LNCaP clone FGC (cell line): Measurements from ENCODE around the gene PRKN.

Experiments
- DNase-seq: peaks from one replicate; pipeline ENCODE4 v3.0.0-alpha.2; 2011; ENCODE audit warnings: low read depth
- H3K4me3 ChIP-seq: 2 replicates; pipeline ENCODE4 v1.5.1; 2011; ENCODE audit warnings: mild to moderate bottlenecking, low read depth, low read length, control low read depth
- CTCF ChIP-seq: IDR thresholded peaks from 2 replicates; pipeline ENCODE4 v1.5.1; 2012; ENCODE audit warnings: mild to moderate bottlenecking; ENCODE audit not compliant: control insufficient read depth, insufficient read depth; ENCODE audit errors: extremely low read depth

Gene PRKN

GRCh38 chr6:161422710-161423680, 1304.6 kb downstream of the PRKN start:
- no peak for TF ChIP-seq CTCF
- no peak for DNase-seq

GRCh38 chr6:161418463-161418945, 1309.1 kb downstream of the PRKN start:
- TF ChIP-seq CTCF, result peak; percentile 66
- no peak overlapping the region for H3K4me3 ChIP-seq
- DNase-seq, result peak; percentile 61

More at GRCh38 chr6:161422710-161423680, 1304.6 kb downstream of the PRKN start:
- no peak overlapping the region for H3K4me3 ChIP-seq

DNA sequence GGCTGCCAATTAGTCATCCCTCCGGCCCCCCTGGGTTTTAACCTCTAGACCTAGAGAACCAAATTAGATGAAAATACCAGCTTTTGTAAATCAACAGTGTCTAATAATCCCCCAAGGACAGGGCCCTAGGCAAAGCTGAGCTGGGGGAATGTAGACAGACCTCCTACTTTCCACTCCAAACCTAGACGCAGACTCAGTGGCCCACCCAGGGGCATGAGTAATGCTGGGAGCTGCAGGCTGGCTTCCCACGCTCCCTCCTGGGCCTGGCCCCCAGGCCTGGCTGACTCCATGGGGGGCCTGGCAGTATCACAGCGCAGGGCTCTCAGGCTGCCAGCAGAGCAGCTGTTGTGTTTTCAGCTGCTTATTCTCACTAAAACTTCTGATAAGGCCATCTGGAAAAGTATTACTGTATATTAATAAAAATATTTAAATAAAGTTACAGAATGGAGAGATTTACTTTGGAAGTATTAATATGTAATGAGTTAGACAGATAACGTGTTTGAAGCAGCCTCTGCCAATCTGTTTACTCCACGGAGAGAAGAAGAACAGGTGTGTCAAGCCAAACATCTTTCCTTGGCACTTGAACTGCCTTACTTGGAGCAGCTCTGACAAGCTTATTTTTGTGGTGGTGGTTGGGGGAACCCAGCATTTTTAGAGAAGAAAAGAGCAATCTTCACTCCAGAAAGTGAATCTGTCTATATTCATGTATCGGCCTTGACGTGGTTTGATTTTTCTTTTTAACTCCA, 1309.7 kb downstream of the PRKN start:
- peak; percentile 73 for DNase-seq
- TF ChIP-seq CTCF, result no peak
- no peak overlapping the region for H3K4me3 ChIP-seq

DNA sequence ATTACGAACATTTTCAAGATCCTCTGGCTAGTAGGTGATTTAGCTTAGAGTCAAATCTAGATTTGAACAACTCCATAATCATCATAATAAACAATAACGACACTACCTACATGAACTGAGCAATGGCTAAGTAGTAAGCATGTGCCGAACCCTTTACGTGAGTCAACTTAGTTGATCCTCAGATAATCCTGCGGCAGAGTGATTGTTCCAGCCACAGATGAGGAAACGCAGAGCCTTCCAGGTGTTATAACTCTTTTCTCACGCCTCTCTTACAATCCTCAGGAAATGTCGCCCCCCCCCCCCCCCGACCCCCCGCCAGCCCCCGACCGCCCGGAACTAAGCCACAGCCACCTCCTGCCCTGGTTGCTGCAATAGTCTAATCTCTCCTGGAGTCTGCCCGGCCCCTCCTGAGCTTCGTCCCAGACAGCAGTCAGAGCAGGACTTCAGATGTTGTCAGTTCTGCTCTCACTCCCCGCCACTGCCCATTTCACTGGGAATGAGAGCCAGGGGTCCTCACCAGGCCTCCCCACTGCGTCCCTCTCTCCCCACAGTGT, 1312.2 kb downstream of the PRKN start:
- DNase-seq, result no peak
- H3K4me3 ChIP-seq, result no peak overlapping the region
- TF ChIP-seq CTCF, result no peak

GRCh38 chr6:161414707-161415106, 1312.9 kb downstream of the PRKN start:
- no peak for TF ChIP-seq CTCF
- no peak for DNase-seq
- H3K4me3 ChIP-seq, result no peak overlapping the region

DNA sequence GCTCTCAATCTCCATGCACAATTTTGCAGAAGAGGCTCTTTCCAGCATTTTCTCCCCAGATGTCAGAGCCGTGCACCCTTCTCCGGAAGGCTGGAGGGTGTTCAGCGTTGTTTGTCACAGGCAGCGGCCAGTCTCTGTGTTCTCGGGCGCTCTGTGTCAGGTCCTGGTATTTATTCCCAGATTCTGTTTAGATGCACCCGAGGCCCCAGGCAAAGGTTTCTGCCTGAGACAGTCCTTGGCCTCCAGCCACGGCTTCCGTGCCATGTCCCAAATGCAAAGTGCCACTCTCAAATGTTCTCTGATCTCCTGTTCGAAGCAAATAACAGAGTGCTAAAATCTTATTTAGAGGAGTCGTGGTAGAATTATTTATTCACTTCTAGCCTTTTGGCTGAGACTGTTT, 1313.4 kb downstream of the PRKN start:
- H3K4me3 ChIP-seq, result no peak overlapping the region
- no peak for TF ChIP-seq CTCF
- no peak for DNase-seq
